Activated CD4-positive, alpha-beta memory T cell treated with anti-CD3 and anti-CD28 coated beads for 36 hours (primary cell): Measurements from ENCODE around the gene S100A7A. TPM values are rescaled to one million over a fixed set of nuclear protein-coding genes. Genes with fewer than 3 reads are reported as not detected.

Source experiments
- CTCF ChIA-PET: fragments of 350-600 bp; sonication (Branson Sonifier 250); formaldehyde crosslinking; loops from one replicate; lab custom pipeline; 2021; ENCODE audit warnings: antibody characterized with exemption, inconsistent platforms; lab: Charles Lee
- POLR2A ChIA-PET: fragments of 350-600 bp; sonication (Branson Sonifier 250); formaldehyde crosslinking; loops from one replicate; lab custom pipeline; 2021; ENCODE audit warnings: antibody characterized with exemption; lab: Charles Lee
- DNase-seq: peaks from one replicate; pipeline ENCODE4 v3.0.0-alpha.2; 2020
- H3K27ac Mint-ChIP-seq: one replicate; pipeline ENCODE4 v1.8.0; 2021; ENCODE audit warnings: mixed read lengths
- H3K27me3 Mint-ChIP-seq: one replicate; pipeline ENCODE4 v1.8.0; 2021; ENCODE audit warnings: mixed read lengths
- H3K36me3 Mint-ChIP-seq: one replicate; pipeline ENCODE4 v1.8.0; 2021; ENCODE audit warnings: mixed read lengths
- H3K4me1 Mint-ChIP-seq: one replicate; pipeline ENCODE4 v1.8.0; 2021; ENCODE audit warnings: low read depth, mixed read lengths
- H3K4me3 Mint-ChIP-seq: one replicate; pipeline ENCODE4 v1.8.0; 2021; ENCODE audit warnings: mild to moderate bottlenecking, mixed read lengths
- H3K9me3 Mint-ChIP-seq: one replicate; pipeline ENCODE4 v1.8.0; 2021; ENCODE audit warnings: mixed read lengths
- intact Hi-C: fragments of 100-400 bp; cut with micrococcal nuclease; formaldehyde crosslinking; loops from one replicate; pipeline ENCODE4 v1.15.1; 2023
- total RNA-seq, 2 experiments: library from RNA; stranded (reverse); gene quantifications; one replicate each; pipeline ENCODE4 v1.2.3, GENCODE V29; 2021

Gene S100A7A
- not detected for total RNA-seq

DNA sequence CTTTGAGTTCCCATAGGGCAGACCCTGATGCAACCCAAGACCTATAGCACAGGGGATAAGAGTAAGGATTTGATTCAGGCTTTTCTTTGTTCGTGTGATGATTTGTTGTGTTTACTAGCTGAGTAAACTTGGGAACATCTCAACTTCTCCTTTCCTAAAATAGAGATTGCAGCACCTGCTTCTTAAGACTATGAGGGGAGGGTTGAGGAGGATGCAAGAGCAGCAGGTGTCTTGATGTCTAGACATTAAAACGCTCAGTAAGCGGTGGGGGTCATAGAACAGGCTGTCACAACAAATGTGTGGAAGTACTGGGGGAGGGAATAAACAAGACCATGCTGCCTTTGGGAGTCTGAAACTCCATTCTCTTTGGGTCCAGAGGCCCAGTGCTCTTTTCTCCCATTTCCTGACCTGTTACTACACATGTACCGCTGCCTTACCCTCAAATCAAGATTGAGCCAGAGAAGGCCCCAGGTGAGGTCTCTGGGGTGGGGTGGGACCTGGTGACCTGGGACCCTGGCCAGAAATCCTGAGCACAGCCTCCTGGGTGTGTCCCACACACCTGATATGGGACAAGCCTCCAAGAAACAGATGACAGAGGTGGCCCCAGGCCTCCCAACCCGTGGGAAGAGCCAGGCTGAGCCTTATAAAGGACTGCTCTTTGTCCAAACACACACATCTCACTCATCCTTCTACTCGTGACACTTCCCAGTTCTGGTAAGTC lies at the start of gene S100A7A:
TSS of gene S100A7A (plus strand) at position 671 of the 721 bp plus-strand sequence. CDS start 1,563 bp downstream, outside the sequence.
- CTCF ChIA-PET = no interaction called here
- DNase-seq = no peak
- H3K27ac Mint-ChIP-seq = no peak within 1 kb of the TSS
- H3K36me3 Mint-ChIP-seq = no peaks in the 10 kb centered on the region
- intact Hi-C loops = no loop called here
- H3K4me1 Mint-ChIP-seq = no peaks in the 10 kb centered on the region
- no peak within 1 kb of the TSS for H3K4me3 Mint-ChIP-seq
- POLR2A ChIA-PET = no interaction called here
- peaks cover 32% of the 10 kb centered on the region for H3K27me3 Mint-ChIP-seq
- H3K9me3 Mint-ChIP-seq = peaks cover 5% of the 10 kb centered on the region

- ChIA-PET CTCF (no interaction called here), POLR2A (no interaction called here)
- Mint-ChIP-seq H3K9me3 (no peaks in the 10 kb centered on the region), H3K4me1 (no peaks in the 10 kb centered on the region), H3K4me3 (no peak overlapping the region), H3K27ac (no peak overlapping the region), H3K27me3 (peaks cover 8% of the 10 kb centered on the region), H3K36me3 (no peaks in the 10 kb centered on the region)
- intact Hi-C loops = no loop called here
- DNase-seq = no peak
These were observed 49.2 kb upstream of the S100A7A start for GRCh38 chr1:153367090-153367489.

DNA sequence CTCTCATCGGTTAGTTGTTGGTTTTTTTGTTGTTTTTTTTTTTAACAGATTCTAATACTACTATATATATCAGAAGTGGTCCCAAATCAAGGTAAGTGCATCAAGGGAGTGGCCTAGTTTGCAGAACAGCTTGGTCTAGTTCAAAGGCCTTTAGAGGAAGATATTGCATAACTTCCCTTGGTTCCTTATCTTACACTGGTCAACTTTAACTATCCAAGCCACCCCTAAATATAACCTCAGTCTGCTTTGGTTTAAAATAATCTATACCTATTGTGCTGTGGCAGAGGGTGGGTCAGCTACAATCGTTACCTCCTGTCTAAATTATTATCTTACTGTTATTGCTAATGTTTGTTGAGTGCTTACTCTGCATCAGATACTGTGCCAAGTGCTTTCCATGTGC lies 47.8 kb upstream of the S100A7A start:
- H3K27ac Mint-ChIP-seq = no peak overlapping the region
- DNase-seq = no peak
- intact Hi-C loops = no loop called here
- no peaks in the 10 kb centered on the region for H3K4me1 Mint-ChIP-seq
- H3K9me3 Mint-ChIP-seq = no peaks in the 10 kb centered on the region
- peaks cover 5% of the 10 kb centered on the region for H3K27me3 Mint-ChIP-seq
- H3K4me3 Mint-ChIP-seq = no peak overlapping the region
- POLR2A ChIA-PET = no interaction called here
- CTCF ChIA-PET = no interaction called here
- H3K36me3 Mint-ChIP-seq = no peaks in the 10 kb centered on the region

GRCh38 chr1:153370146-153370545 lies 46.2 kb upstream of the S100A7A start:
- H3K36me3 Mint-ChIP-seq = no peaks in the 10 kb centered on the region
- H3K4me3 Mint-ChIP-seq = no peak overlapping the region
- POLR2A ChIA-PET = no interaction called here
- DNase-seq = no peak
- no peaks in the 10 kb centered on the region for H3K4me1 Mint-ChIP-seq
- no peak overlapping the region for H3K27ac Mint-ChIP-seq
- H3K27me3 Mint-ChIP-seq = peaks cover 8% of the 10 kb centered on the region
- intact Hi-C loops = no loop called here
- H3K9me3 Mint-ChIP-seq = no peaks in the 10 kb centered on the region
- CTCF ChIA-PET = no interaction called here

DNA sequence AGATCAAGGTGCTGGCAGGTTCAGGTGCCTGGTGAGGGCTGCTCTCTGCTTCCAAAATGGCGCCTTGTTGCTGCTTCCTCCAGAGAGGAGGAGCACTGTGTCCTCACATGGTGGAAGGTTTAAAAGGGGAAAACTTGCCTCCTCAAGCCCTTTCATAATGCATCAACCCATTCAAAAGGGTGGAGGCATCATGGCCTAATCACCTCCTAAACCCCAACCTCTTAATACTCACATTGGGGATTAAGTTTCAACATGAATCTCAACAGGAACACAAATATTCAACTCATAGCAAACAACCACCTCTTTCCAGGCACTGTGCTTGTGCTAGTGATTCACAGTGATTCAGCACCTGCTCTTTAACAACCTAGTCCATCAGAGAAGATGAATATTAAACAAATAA lies 45.1 kb upstream of the S100A7A start:
- H3K36me3 Mint-ChIP-seq = no peaks in the 10 kb centered on the region
- no peak overlapping the region for H3K27ac Mint-ChIP-seq
- no peak overlapping the region for H3K4me3 Mint-ChIP-seq
- DNase-seq = no peak
- intact Hi-C loops = no loop called here
- CTCF ChIA-PET = no interaction called here
- no peaks in the 10 kb centered on the region for H3K4me1 Mint-ChIP-seq
- H3K27me3 Mint-ChIP-seq = peaks cover 8% of the 10 kb centered on the region
- no peaks in the 10 kb centered on the region for H3K9me3 Mint-ChIP-seq
- POLR2A ChIA-PET = no interaction called here

- no peaks in the 10 kb centered on the region for H3K4me1 Mint-ChIP-seq
- DNase-seq = no peak
- no peak overlapping the region for H3K27ac Mint-ChIP-seq
- CTCF ChIA-PET = interaction anchor here (0.8 kb wide), 1 partner anchor 20 kb away, joined by 3 read pairs; no protein-coding TSS in a partner anchor
- H3K36me3 Mint-ChIP-seq = no peaks in the 10 kb centered on the region
- POLR2A ChIA-PET = no interaction called here
- peaks cover 14% of the 10 kb centered on the region for H3K27me3 Mint-ChIP-seq
- H3K9me3 Mint-ChIP-seq = no peaks in the 10 kb centered on the region
- intact Hi-C loops = no loop called here
- H3K4me3 Mint-ChIP-seq = no peak overlapping the region
These were observed 43.7 kb upstream of the S100A7A start for GRCh38 chr1:153372571-153372970.

DNA sequence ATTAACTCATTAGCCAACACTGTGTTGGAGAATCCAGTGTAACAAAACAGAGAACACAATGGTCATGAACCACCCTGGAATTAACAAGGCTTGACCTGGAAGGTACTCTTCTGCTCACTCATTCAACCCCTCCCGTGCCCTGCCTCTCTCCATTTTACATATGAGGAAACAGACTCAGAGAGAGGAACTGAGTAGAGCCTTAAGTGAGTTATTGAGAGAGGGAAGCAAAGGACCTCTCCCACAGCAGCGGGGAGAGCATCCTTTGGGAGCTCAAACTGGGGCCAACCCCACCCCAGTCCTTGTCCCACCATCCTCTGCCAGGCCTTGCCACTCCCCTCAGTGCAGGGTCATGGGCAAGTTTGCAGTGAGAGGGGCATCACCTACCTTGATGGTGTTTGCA lies 42.2 kb upstream of the S100A7A start:
- no peaks in the 10 kb centered on the region for H3K4me1 Mint-ChIP-seq
- H3K27ac Mint-ChIP-seq = no peak overlapping the region
- CTCF ChIA-PET = no interaction called here
- POLR2A ChIA-PET = no interaction called here
- no peak for DNase-seq
- intact Hi-C loops = no loop called here
- no peaks in the 10 kb centered on the region for H3K9me3 Mint-ChIP-seq
- peaks cover 14% of the 10 kb centered on the region for H3K27me3 Mint-ChIP-seq
- H3K36me3 Mint-ChIP-seq = no peaks in the 10 kb centered on the region
- no peak overlapping the region for H3K4me3 Mint-ChIP-seq

DNA sequence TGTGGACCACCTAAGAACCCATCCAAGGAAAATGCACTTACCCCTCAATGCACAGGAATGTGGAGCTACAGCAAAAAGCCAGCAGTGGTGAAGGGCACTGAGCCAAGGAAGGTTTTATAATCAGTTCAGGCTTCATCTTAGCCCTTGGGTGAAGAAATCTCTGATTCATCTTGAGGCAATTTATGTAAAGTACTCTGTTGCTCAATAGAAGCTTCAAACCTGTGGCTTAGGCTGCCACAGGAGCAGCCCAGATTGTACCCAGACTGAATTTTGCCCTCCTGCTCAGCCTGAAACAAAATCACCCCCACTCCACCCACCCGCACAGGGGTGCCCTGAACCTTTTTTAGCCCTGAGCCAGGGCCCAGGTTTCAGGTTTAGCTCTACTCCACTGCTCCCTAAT lies 40.8 kb upstream of the S100A7A start, which contains the start of gene S100A12:
TSS of gene S100A12 (minus strand) at position 111 of the 400 bp plus-strand sequence. CDS start 1,029 bp downstream, outside the sequence.
- ChIA-PET POLR2A (no interaction called here), CTCF (interaction anchor here (0.6 kb wide), 1 partner anchor 149 kb away, joined by 4 read pairs; no protein-coding TSS in a partner anchor)
- no peak within 1 kb of the TSS for H3K4me3 Mint-ChIP-seq
- H3K27me3 Mint-ChIP-seq = peaks cover 15% of the 10 kb centered on the region
- H3K27ac Mint-ChIP-seq = no peak within 1 kb of the TSS
- intact Hi-C loops = no loop called here
- H3K4me1 Mint-ChIP-seq = no peaks in the 10 kb centered on the region
- DNase-seq = no peak
- no peaks in the 10 kb centered on the region for H3K9me3 Mint-ChIP-seq
- H3K36me3 Mint-ChIP-seq = no peaks in the 10 kb centered on the region

- CTCF ChIA-PET = no interaction called here
- H3K9me3 Mint-ChIP-seq = peaks cover 15% of the 10 kb centered on the region
- POLR2A ChIA-PET = no interaction called here
- peaks cover 4% of the 10 kb centered on the region for H3K36me3 Mint-ChIP-seq
- peaks cover 22% of the 10 kb centered on the region for H3K27me3 Mint-ChIP-seq
- no peak overlapping the region for H3K27ac Mint-ChIP-seq
- no peaks in the 10 kb centered on the region for H3K4me1 Mint-ChIP-seq
- H3K4me3 Mint-ChIP-seq = no peak overlapping the region
- DNase-seq = no peak
- intact Hi-C loops = no loop called here
These were observed 36.7 kb upstream of the S100A7A start for GRCh38 chr1:153379591-153379990.

DNA sequence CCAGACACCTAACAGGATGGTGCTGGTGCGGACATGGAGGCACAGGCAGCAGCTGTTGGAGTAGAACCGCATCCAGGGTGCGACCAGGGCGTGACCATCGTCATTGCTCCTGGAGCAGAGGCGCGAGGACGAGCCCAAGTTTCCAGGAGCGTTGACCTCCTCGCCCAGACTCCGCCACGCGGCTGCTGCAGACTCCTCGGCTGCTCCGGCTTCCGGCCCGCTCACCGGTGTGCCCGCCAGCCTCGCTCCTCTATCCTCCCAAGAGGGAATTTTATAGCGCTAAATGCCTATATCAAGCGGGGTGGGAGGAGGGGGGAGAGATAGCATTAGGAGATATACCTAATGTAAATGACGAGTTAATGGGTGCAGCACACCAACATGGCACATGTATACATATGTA lies 35.6 kb upstream of the S100A7A start:
- Mint-ChIP-seq H3K9me3 (peaks cover 15% of the 10 kb centered on the region), H3K4me1 (no peaks in the 10 kb centered on the region), H3K4me3 (no peak overlapping the region), H3K36me3 (peaks cover 4% of the 10 kb centered on the region), H3K27me3 (peaks cover 20% of the 10 kb centered on the region), H3K27ac (no peak overlapping the region)
- CTCF ChIA-PET = no interaction called here
- POLR2A ChIA-PET = no interaction called here
- intact Hi-C loops = no loop called here
- DNase-seq = no peak

DNA sequence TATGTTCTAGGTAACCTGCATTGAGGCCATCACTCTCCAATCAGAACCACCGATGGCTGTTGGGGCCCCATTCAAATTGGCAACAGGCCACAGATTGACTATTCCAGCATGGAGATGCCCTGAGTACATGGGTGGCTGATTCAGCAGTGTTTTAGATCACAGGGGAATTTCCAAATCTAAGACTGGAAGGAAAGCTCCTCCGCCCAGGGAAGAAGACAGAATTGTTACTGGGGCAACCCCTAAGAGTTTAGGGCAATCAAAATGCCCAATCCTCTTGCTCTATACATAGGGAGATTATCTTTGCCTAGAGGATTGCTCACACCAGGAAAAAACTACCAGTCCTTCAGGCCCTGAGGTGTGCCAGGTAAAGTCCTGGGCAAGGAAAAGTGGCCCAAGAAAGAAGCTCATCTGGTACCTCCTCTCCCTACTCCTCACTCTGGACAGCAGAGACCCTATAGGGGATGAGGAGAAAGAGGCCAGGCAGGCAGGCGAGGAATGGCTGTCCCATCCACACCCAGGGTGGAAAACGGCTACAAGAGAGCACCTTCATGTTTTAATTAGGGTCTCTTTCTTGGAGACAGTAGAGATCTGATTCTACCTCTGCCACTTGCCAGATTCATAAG lies 31.3 kb upstream of the S100A7A start:
- H3K36me3 Mint-ChIP-seq = peaks cover 4% of the 10 kb centered on the region
- intact Hi-C loops = no loop called here
- peaks cover 13% of the 10 kb centered on the region for H3K27me3 Mint-ChIP-seq
- H3K27ac Mint-ChIP-seq = no peak overlapping the region
- ChIA-PET CTCF (no interaction called here), POLR2A (no interaction called here)
- peaks cover 15% of the 10 kb centered on the region for H3K9me3 Mint-ChIP-seq
- DNase-seq = no peak
- peaks cover 6% of the 10 kb centered on the region for H3K4me1 Mint-ChIP-seq
- no peak overlapping the region for H3K4me3 Mint-ChIP-seq

- Mint-ChIP-seq H3K4me1 (peaks cover 6% of the 10 kb centered on the region), H3K4me3 (no peak overlapping the region), H3K9me3 (peaks cover 9% of the 10 kb centered on the region), H3K27ac (no peak overlapping the region), H3K27me3 (peaks cover 10% of the 10 kb centered on the region), H3K36me3 (peaks cover 2% of the 10 kb centered on the region)
- no peak for DNase-seq
- ChIA-PET CTCF (interaction anchor here (1.4 kb wide), 1 partner anchor 79 kb away, joined by 3 read pairs; no protein-coding TSS in a partner anchor), POLR2A (interaction anchor here (0.6 kb wide), 1 partner anchor 785 kb away, joined by 3 read pairs; no protein-coding TSS in a partner anchor)
- intact Hi-C loops = no loop called here
These were observed 29.8 kb upstream of the S100A7A start for GRCh38 chr1:153386500-153386901.
